ENCODE results near the gene CCNA2. TPM values are rescaled to one million over a fixed set of nuclear protein-coding genes. Genes with fewer than 3 reads are reported as not detected.

CCNA2 gene
- total RNA-seq, 1 experiment from 2014 or later = 89.2 TPM

DNA sequence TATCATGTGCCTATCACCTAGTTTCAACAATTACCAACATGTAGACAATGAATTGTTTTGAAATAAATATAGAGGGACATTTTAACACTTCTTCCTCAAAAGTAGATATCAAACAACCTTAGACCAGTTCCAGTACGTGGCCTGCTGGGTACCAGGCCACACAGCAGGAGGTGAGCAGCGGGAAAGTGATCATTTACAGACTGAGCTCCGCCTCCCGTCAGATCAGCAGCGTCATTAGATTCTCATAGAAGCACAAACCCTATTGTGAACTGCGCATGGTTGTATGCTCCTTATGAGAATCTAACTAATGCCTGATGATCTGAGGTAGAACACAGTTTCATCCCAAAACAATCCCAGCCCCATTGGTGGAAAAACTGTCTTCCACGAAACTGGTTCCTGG is 40.1 kb upstream of the CCNA2 start:
- H4K5ac ChIP-seq (ENCODE audit: insufficient read length, low read depth, low read length) = no peak overlapping the region
- H3K27me3 Mint-ChIP-seq (ENCODE audit: low read depth) = no peaks in the 10 kb centered on the region
- H4K91ac ChIP-seq (ENCODE audit: insufficient read length, low read depth, low read length) = no peak overlapping the region
- no peaks in the 10 kb centered on the region for H3K79me1 ChIP-seq (ENCODE audit: insufficient read depth, low read depth, low read length, poor library complexity, severe bottlenecking)
- no CpG with 5 or more reads among the region's 7 CpGs for WGBS (ENCODE audit: extremely low coverage, insufficient read length, low lambda C conversion rate)
- no peak overlapping the region for H3K4ac ChIP-seq (ENCODE audit: low read depth, low read length)
- no peak overlapping the region for H2BK15ac ChIP-seq (ENCODE audit: low read depth, low read length)
- H3K4me1 Mint-ChIP-seq = peaks cover 6 to 8% of the 10 kb centered on the region in 2 experiments
- no peak overlapping the region for H3K27ac ChIP-seq (ENCODE audit: insufficient read length, low read depth, low read length)
- H2BK20ac ChIP-seq (ENCODE audit: low read depth, low read length, poor library complexity, severe bottlenecking) = no peak overlapping the region
- no peak overlapping the region for H3K4me3 Mint-ChIP-seq
- no peak overlapping the region for H2AFZ ChIP-seq (ENCODE audit: low read length)
- no peak overlapping the region for H3K23ac ChIP-seq (ENCODE audit: insufficient read length, low read depth, low read length)
- H3K79me2 ChIP-seq (ENCODE audit: insufficient read depth, low read length) = no peaks in the 10 kb centered on the region
- no peak overlapping the region for H2BK5ac ChIP-seq (ENCODE audit: insufficient read length, low read length)
- no peak overlapping the region for H3K9ac ChIP-seq (ENCODE audit: extremely low read depth, insufficient read length, low read length)
- DNase-seq = no peak
- H3K4me1 ChIP-seq (ENCODE audit: insufficient read depth, low read length) = no peaks in the 10 kb centered on the region
- no peaks in the 10 kb centered on the region for H3K27me3 ChIP-seq (ENCODE audit: insufficient read depth, low read length)
- H4K8ac ChIP-seq (replicated peaks; ENCODE audit: insufficient read length, low read depth, low read length) = no peak overlapping the region
- no peak overlapping the region for H3K14ac ChIP-seq (ENCODE audit: insufficient read depth, low read length)
- H3K9me3 Mint-ChIP-seq = no peaks in the 10 kb centered on the region
- no peak overlapping the region for H3K27ac Mint-ChIP-seq
- no peak overlapping the region for H2BK120ac ChIP-seq (ENCODE audit: low read depth, low read length, poor library complexity, severe bottlenecking)
- peaks cover 17 to 34% (median 28%) of the 10 kb centered on the region in 3 experiments for H3K36me3 Mint-ChIP-seq (ENCODE audit: insufficient read depth in 1 of 3, low read depth in 3 of 3)
- H3K9me3 ChIP-seq (ENCODE audit: control insufficient read depth, low read depth, low read length) = no peaks in the 10 kb centered on the region
- TF ChIP-seq, protein P1, sequence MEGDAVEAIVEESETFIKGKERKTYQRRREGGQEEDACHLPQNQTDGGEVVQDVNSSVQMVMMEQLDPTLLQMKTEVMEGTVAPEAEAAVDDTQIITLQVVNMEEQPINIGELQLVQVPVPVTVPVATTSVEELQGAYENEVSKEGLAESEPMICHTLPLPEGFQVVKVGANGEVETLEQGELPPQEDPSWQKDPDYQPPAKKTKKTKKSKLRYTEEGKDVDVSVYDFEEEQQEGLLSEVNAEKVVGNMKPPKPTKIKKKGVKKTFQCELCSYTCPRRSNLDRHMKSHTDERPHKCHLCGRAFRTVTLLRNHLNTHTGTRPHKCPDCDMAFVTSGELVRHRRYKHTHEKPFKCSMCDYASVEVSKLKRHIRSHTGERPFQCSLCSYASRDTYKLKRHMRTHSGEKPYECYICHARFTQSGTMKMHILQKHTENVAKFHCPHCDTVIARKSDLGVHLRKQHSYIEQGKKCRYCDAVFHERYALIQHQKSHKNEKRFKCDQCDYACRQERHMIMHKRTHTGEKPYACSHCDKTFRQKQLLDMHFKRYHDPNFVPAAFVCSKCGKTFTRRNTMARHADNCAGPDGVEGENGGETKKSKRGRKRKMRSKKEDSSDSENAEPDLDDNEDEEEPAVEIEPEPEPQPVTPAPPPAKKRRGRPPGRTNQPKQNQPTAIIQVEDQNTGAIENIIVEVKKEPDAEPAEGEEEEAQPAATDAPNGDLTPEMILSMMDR (conservative IDR thresholded peaks at IDR 0.05) = no peak
- H4K20me1 ChIP-seq (ENCODE audit: control insufficient read depth, insufficient read depth, insufficient read length) = no peaks in the 10 kb centered on the region
- no peak overlapping the region for H3K4me2 ChIP-seq (ENCODE audit: insufficient read depth, insufficient read length, low read length)
- no peaks in the 10 kb centered on the region for H3K23me2 ChIP-seq (ENCODE audit: insufficient read length, low read depth, low read length, poor library complexity, severe bottlenecking)
- H3T11ph ChIP-seq (ENCODE audit: low read length) = no peak overlapping the region
- no peak overlapping the region for H2AK5ac ChIP-seq (ENCODE audit: insufficient read length, low read length)
- H3K18ac ChIP-seq (ENCODE audit: insufficient read length, low read depth, low read length) = no peak overlapping the region
- H2BK12ac ChIP-seq (ENCODE audit: insufficient read length, low read depth, low read length) = no peak overlapping the region
- H3K56ac ChIP-seq (ENCODE audit: insufficient read length, low read depth, low read length) = no peak overlapping the region

Measured in H9 (cell line).